NOMO-1 (cell line): ENCODE measurements around the gene AGPS.
"Not testable (repeated sequence)": the region's sequence is repeated elsewhere in the genome, so short reads cannot be mapped to it uniquely, and the experiment has no call there.

Experiments used
- DNase-seq, 2 experiments: peaks; one replicate each; lab custom pipeline; 2025; ENCODE audit not compliant: unreplicated experiment in 2 of 2; lab: John Stamatoyannopoulos, UW

The AGPS gene

GRCh38 chr2:177466337-177467195 lies 74.0 kb downstream of the AGPS start:
- no peak for DNase-seq

- peak in 1 of 2 experiments; percentile 41 for DNase-seq
Observed at GRCh38 chr2:177467646-177468045, 75.1 kb downstream of the AGPS start.

GRCh38 chr2:177471990-177472389 lies 79.4 kb downstream of the AGPS start:
- no peak for DNase-seq

GRCh38 chr2:177474301-177474700 lies 81.7 kb downstream of the AGPS start:
- no peak for DNase-seq

GRCh38 chr2:177474998-177475397 lies 82.4 kb downstream of the AGPS start:
- DNase-seq = no peak

- DNase-seq = no peak
Observed at GRCh38 chr2:177476897-177477296, 84.3 kb downstream of the AGPS start.

- DNase-seq = no peak
Observed at GRCh38 chr2:177478029-177478428, 85.5 kb downstream of the AGPS start.

- no peak for DNase-seq
Observed at GRCh38 chr2:177478907-177479306, 86.3 kb downstream of the AGPS start.

GRCh38 chr2:177482195-177482594 lies 89.6 kb downstream of the AGPS start:
- DNase-seq = no peak

GRCh38 chr2:177483531-177483930 lies 91.0 kb downstream of the AGPS start:
- no peak for DNase-seq

GRCh38 chr2:177484180-177484795 lies 91.7 kb downstream of the AGPS start:
- DNase-seq = no peak

GRCh38 chr2:177485657-177486056 lies 93.1 kb downstream of the AGPS start:
- DNase-seq = not testable (repeated sequence)

GRCh38 chr2:177489719-177490301 lies 97.2 kb downstream of the AGPS start:
- no peak for DNase-seq

- DNase-seq = no peak
Observed at GRCh38 chr2:177495945-177496344, 103.4 kb downstream of the AGPS start.

GRCh38 chr2:177496921-177497320 lies 104.3 kb downstream of the AGPS start:
- no peak for DNase-seq

- no peak for DNase-seq
Observed at GRCh38 chr2:177501186-177501585, 108.6 kb downstream of the AGPS start.

- DNase-seq = no peak
Observed at GRCh38 chr2:177506505-177506904, 113.9 kb downstream of the AGPS start.

GRCh38 chr2:177506998-177507397 lies 114.4 kb downstream of the AGPS start:
- no peak for DNase-seq

- no peak for DNase-seq
Observed at GRCh38 chr2:177516824-177517544, 124.4 kb downstream of the AGPS start.

- no peak for DNase-seq
Observed at GRCh38 chr2:177518754-177519153, 126.2 kb downstream of the AGPS start.

GRCh38 chr2:177519534-177520115 lies 127.1 kb downstream of the AGPS start:
- no peak for DNase-seq
